ENCODE data around the gene VCL. TPM values are rescaled to one million over a fixed set of nuclear protein-coding genes. Genes with fewer than 3 reads are reported as not detected.

VCL gene
- polyA plus RNA-seq, 3 donors, result 117 to 132 (median 128) TPM

- no peak for DNase-seq (ENCODE audit: extremely low read depth in 1 of 11, low read depth in 9 of 11, low spot score in 4 of 11)
Observed at GRCh38 chr10:74081941-74082718, 84.2 kb downstream of the VCL start.

- no peak for DNase-seq (ENCODE audit: extremely low read depth in 1 of 11, low read depth in 9 of 11, low spot score in 4 of 11)
Observed at GRCh38 chr10:74083304-74083703, 85.4 kb downstream of the VCL start.

DNA sequence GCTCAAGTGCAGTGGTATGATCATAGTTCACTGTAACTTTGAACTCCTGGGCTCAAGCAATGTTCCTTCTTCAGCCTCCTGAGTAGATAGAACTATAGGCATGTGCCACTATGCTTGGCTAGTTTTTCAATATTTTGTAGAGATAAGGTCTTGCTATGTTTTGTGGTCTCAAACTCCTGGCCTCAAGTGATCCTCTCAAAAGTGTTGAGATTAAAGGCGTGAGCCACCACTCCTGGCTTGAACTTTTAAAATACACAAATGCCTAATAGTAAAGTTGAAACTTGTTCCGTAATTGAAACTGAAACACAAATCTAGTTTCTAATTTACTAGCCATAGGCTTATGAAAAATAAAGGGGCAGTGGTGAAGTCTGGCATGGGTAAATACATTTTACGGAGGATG lies 87.0 kb downstream of the VCL start:
- no peak for DNase-seq (ENCODE audit: extremely low read depth in 1 of 11, low read depth in 9 of 11, low spot score in 4 of 11)

DNA sequence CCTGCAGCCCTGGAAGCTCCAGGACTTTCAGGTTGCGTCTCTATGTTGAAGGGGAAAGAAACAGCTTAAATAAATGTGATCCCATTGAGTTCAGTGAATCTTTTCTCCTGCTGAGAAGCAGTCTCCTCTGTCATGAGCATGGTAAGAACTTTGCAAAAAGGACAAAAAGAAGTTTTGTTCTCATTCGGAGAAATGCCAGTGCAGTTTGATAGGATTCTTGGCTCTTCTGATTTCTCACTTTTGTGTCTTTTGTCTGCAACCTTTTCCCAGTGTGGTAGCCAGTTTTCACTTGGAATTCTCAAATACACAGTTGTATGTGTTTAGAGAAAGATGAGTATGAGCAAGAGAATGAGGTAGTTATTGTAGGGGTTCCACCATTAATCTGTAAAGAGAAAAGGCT lies 88.4 kb downstream of the VCL start:
- no peak for DNase-seq (ENCODE audit: extremely low read depth in 1 of 11, low read depth in 9 of 11, low spot score in 4 of 11)

DNA sequence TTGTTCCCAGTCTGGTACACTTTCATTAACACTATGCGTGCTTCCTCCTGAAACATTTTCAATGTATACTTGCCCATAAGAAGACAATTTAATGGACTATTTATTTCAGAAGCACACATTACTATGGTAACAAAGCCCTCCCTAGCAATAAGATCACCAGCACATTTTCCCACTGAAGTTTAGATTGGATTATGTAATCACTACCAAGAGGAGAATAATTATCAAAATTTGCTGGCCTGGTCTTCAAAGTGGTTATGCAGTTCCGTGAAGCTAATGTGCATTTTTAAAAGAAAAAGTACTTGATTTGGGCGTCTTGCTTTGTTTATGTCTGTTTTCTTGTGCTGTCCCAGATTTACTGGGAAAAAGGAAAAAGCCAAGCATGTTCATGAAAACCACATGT lies 90.8 kb downstream of the VCL start:
- DNase-seq (ENCODE audit: extremely low read depth in 1 of 11, low read depth in 9 of 11, low spot score in 4 of 11), result no peak

- no peak for DNase-seq (ENCODE audit: extremely low read depth in 1 of 11, low read depth in 9 of 11, low spot score in 4 of 11)
Observed at GRCh38 chr10:74092372-74092771, 94.5 kb downstream of the VCL start.

DNA sequence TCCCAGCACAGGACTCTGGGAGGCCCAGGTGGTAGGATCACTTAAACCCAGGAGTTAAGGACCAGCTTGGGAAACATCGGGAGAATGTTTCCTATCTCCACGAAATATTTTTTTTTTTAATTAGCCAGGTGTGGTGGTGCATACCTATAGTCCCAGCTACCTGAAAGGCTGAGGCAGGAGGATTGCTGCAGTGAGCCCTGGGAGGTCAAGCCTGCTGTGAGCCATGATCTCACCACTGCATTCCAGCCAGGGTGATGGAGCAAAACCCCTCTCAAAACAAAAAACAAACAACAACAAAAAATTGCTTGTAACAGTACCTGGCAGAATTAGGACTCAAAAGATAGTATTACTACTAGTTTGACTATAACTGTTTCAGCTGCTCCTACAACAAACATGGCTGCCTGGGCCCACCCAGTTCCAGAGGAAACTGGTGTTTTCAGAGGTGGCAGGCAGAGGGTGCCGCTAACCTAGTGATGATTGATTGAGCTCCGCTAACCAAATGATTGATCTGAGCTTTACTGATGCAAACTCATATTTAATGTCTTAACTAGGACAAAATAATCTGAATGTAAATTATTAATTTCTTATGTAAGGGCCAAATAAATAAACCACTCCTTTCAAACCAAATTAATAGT lies 95.7 kb downstream of the VCL start:
- DNase-seq (ENCODE audit: extremely low read depth in 1 of 11, low read depth in 9 of 11, low spot score in 4 of 11), result no peak

DNA sequence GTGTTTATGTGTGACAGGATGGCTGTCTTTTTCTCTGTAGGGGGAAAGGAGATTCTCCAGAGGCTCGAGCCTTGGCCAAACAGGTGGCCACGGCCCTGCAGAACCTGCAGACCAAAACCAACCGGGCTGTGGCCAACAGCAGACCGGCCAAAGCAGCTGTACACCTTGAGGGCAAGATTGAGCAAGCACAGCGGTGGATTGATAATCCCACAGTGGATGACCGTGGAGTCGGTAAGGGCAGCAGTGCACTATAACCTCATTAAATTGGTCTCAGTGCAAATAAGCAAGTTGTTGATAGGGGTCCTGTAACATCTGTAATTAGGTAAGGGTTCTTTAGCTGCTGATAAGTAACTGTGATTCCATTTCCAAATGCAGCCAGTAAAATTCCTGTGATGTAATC lies 96.3 kb downstream of the VCL start:
- no peak for DNase-seq (ENCODE audit: extremely low read depth in 1 of 11, low read depth in 9 of 11, low spot score in 4 of 11)

- DNase-seq (ENCODE audit: extremely low read depth in 1 of 11, low read depth in 9 of 11, low spot score in 4 of 11), result no peak
Observed at GRCh38 chr10:74096777-74097176, 98.9 kb downstream of the VCL start.

GRCh38 chr10:74097776-74098175 lies 99.9 kb downstream of the VCL start:
- no peak for DNase-seq (ENCODE audit: extremely low read depth in 1 of 11, low read depth in 9 of 11, low spot score in 4 of 11)

DNA sequence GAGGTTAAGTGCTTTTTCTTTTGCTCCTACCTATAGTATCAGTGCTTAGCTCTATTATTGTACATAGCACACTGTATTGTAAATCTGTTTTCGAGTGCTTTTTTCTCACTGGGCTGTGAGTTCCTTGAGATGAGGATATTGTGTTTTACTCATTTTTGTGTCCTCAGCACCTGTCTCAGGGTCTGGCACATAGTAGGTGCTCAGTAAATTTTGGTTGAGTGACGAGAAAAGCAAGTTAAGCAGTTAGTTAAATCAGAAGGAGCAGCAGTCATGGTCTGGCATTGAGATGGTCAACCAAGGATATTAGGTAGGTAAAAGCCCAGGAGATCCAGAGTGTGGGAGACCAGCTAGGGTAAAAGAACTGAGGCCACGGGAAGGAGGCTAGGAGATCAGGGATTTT lies 101.5 kb downstream of the VCL start:
- DNase-seq (ENCODE audit: extremely low read depth in 1 of 11, low read depth in 9 of 11, low spot score in 4 of 11), result no peak

DNA sequence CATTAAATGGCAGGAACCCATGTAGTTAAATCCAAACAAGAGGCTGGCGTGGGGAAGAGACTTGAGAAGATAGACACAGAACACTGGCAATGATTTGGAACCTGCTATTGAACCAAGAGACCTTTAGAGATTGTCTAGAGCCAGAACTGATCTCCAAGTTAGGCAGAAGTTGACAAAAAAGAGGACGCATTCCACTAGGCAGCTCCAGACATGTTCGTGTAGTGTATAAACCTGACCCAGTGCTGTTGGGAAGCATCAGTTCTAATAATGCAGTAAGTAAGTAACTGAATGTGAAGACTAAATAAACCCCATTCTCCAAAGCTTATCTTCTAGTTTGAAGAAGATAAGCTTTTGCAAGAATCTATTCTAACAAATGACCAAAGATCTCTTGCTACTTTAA lies 101.9 kb downstream of the VCL start:
- no peak for DNase-seq (ENCODE audit: extremely low read depth in 1 of 11, low read depth in 9 of 11, low spot score in 4 of 11)

- no peak for DNase-seq (ENCODE audit: extremely low read depth in 1 of 11, low read depth in 9 of 11, low spot score in 4 of 11)
Observed at GRCh38 chr10:74103560-74104258, 105.8 kb downstream of the VCL start.

DNA sequence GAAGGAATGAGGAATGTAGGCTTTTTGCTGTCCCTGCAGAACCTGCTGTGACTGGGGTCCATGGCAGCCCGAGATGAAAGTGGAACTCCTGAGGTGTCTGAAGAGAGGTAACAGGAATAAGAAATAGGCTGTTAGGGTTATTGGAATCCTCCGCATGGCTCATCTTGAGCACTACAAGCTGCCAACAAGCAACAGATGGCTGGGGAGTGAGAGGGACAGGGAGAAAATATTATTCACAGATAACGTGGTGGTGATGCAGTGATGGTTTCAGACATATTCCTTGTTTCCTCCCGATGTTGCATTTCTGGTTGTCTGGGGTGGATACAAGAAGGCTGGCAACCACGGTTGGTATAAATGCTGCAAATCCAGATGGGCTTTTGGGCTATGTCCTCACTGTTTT lies 106.6 kb downstream of the VCL start:
- no peak for DNase-seq (ENCODE audit: extremely low read depth in 1 of 11, low read depth in 9 of 11, low spot score in 4 of 11)

DNA sequence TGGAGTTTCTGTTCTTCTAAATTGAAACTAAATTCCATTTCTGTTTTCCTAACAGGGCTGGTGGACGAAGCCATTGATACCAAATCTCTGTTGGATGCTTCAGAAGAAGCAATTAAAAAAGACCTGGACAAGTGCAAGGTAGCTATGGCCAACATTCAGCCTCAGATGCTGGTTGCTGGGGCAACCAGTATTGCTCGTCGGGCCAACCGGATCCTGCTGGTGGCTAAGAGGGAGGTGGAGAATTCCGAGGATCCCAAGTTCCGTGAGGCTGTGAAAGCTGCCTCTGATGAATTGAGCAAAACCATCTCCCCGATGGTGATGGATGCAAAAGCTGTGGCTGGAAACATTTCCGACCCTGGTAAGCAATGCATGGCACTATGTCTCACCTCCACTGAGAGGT lies 107.1 kb downstream of the VCL start:
- DNase-seq (ENCODE audit: extremely low read depth in 1 of 11, low read depth in 9 of 11, low spot score in 4 of 11), result no peak

DNA sequence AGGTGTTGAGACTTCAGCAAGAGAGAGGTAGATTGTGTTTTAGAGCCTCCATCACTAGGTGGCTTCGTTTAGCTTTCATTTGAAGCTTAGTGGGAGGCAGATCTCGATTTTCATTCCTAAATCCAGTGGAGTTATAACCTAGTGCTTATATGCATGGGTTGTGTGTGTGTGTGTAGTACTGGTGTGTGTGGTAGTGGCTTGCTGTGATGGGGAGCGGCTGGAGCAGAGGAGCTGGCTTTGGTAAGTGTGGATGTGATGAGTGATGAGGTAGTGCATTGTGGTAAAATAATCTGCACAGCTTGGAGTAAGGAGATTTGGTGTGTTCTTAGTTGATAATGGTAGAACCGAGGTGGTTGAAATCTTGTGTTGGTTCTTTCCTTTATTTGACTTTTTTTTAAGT lies 109.5 kb downstream of the VCL start:
- DNase-seq (ENCODE audit: extremely low read depth in 1 of 11, low read depth in 9 of 11, low spot score in 4 of 11), result no peak

DNA sequence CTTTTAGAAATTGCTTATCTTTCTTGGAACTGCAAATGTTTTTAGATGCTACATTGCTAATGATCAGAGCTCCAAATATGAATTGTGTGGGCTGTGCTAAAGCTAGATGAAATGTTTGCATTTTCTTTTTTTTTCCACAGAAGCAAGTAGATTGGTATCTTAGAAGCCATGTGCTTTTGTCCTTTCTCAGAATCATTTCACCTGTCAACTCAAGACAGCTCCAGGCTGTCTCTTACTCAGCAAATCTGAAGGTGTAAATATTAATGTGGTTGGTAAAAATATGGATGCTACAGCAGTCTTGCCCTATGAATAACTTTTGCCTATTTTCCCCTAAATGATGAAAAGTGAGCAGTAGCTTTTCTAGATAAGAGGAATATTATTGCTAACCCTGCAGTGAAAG lies 111.5 kb downstream of the VCL start:
- no peak for DNase-seq (ENCODE audit: extremely low read depth in 1 of 11, low read depth in 9 of 11, low spot score in 4 of 11)

GRCh38 chr10:74110120-74110519 lies 112.2 kb downstream of the VCL start:
- no peak for DNase-seq (ENCODE audit: extremely low read depth in 1 of 11, low read depth in 9 of 11, low spot score in 4 of 11)

- DNase-seq (ENCODE audit: extremely low read depth in 1 of 11, low read depth in 9 of 11, low spot score in 4 of 11), result no peak
Observed at GRCh38 chr10:74111799-74112198, 113.9 kb downstream of the VCL start.

DNA sequence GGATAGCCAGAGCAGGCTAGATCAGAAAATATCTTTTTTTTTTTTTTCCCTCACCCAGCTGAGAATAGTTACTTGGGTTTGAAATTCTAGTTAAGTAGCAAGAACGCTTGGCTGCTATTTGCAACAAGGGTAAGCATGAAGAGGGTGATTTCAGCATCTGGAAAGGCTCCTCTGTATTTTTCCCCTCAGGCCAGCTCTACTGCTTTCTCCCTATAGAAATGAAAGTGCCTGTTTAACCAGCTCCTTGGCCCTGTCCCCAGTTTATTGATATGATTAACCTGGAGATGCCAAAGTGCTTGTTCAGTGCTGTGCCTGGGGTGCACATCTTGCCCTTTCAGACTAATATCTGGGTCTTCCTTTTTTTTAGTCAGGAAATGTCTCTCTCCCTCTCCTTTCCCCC lies 115.6 kb downstream of the VCL start:
- no peak for DNase-seq (ENCODE audit: extremely low read depth in 1 of 11, low read depth in 9 of 11, low spot score in 4 of 11)

All from renal cortex interstitium (tissue), 11 donors.